Right hindlimb (tissue), 1 donor: ENCODE data around the gene SLC22A3.

Source experiments
- DNase-seq: peaks from one replicate; pipeline ENCODE4 v3.0.0-alpha.2; 2018

Gene SLC22A3

DNA sequence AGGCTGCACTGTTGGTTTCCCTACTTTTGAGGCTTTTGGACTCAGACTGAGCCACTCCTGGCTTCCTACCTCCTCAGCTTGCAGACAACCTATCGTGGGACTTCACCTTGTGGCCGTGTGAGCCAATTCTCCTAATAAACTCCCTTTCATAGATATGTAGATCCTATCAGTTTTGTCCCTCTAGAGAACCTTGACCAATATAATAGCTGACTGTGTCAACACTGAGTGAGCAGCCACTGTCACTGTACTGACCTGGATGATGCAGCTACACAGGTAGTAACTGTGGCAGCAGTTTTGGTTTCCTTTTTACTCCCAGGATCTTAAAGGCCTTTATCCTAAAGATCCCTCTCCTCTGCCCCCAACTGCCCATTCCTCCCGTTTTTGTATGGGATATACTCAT lies 70.2 kb downstream of the SLC22A3 start:
- no peak for DNase-seq

- DNase-seq, result no peak
These were observed 71.3 kb downstream of the SLC22A3 start for GRCh38 chr6:160419488-160419887.

- DNase-seq, result no peak
These were observed 72.2 kb downstream of the SLC22A3 start for GRCh38 chr6:160420253-160420968.

DNA sequence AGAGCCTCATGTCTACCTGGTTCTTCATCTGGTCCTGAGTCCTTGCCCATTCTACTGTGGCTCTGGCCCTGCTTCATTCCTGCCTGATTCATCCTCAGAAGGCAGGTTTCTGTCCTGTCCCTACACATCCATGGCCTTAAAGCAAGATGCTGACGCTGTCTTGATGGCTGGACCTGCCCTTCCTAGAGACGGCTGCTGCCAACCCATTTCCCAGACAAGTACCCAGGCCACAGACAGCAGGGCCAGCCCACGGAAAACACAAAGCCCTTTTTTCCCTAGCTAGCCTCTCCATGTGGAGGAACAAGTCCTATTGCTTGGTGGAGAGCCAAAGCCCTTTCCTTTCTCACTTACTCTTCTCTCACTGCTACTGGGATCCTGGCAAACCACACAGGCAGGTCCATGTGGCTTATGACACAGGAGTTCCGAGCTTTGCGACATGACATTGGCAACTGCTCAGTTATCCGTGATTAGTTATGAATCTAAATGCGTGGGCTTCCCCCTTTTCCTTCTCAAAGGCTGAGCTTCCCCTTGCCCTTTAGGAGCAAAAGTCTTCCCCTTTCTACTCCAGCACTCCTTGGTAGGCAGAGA lies 72.9 kb downstream of the SLC22A3 start:
- no peak for DNase-seq

DNA sequence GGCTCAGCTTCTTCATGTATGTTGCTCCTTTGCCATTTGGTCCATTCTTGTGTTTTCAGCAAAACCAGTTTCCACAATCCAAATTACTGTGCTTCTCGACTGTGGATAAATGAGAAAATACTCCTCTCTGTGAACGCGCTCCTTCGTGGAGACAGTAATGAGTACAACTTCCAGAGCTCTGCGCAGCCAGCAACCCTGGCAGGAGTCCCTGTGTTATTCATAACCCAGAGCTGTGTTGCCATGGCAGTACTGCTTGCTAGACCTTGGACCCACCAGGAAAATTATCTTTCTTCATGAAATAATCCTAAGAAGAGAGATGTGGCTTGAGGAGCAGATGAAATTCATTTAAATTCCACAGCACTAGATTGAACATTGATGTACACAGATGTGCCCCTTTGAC lies 73.7 kb downstream of the SLC22A3 start:
- DNase-seq, result peak; percentile 82

GRCh38 chr6:160424256-160424655 lies 76.1 kb downstream of the SLC22A3 start:
- DNase-seq, result no peak

DNA sequence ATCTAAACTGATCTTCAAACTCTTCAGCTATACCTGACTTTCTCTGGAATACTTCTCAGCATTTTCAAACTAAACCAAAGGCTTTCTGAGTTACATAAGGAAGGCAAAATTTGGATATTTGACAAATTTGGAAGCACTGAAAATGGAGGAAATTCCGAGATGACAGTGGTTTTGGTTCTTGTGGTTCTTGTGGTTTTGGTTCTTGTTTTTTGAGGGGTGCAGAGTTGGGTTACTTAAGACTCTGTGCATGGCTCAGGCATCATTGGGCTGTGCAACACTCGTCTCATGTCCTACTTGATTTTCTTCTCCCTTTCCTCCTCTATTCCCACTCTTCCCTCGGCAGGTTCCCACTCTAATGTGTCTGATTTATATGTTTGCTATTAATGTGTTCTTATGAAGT lies 78.0 kb downstream of the SLC22A3 start:
- DNase-seq, result no peak

GRCh38 chr6:160427312-160428068 lies 79.3 kb downstream of the SLC22A3 start:
- peak; percentile 75 for DNase-seq

GRCh38 chr6:160428069-160428430 lies 79.9 kb downstream of the SLC22A3 start:
- peak; percentile 77 for DNase-seq

- no peak for DNase-seq
These were observed 80.8 kb downstream of the SLC22A3 start for GRCh38 chr6:160428818-160429619.

GRCh38 chr6:160429620-160429895 lies 81.4 kb downstream of the SLC22A3 start:
- DNase-seq, result no peak

GRCh38 chr6:160430203-160430602 lies 82.0 kb downstream of the SLC22A3 start:
- no peak for DNase-seq

DNA sequence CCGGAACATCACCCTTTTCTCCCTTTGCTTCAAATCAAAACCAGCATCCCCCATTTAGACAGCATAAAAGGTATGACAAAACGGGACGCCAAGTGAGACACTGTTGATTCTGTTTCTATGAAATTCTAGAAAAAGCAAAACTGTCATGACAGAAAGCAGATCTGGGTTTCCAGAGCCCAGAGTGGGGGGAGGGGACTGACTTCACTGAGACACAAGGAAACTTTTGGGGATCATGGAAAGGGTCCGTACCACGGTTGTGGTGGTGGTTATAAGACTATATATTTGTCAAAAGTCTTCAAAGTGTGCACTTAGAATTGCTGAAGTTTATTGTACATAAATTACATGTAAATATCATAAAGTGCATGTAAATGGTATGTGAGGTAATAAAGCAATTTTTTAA lies 82.6 kb downstream of the SLC22A3 start:
- DNase-seq, result peak; percentile 64

DNA sequence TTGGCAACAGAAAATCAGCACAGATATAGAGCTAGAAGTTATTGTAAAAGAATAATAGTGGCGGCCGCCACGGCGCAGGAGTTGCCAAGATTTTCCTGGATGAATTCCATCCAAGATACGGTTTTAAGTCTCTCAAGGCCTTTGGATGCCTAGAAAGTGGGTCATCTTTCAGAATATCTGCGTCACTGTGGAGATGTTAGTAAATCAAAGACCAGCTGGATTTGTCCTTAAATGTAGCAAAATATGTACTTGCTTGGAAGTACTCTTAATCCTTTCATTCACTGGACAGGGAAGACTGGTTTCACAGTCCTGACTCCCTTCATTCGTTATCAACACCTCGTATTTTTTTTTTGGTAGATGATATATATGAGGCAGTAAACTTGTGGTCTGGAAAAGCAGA lies 83.0 kb downstream of the SLC22A3 start:
- peak; percentile 87 for DNase-seq

DNA sequence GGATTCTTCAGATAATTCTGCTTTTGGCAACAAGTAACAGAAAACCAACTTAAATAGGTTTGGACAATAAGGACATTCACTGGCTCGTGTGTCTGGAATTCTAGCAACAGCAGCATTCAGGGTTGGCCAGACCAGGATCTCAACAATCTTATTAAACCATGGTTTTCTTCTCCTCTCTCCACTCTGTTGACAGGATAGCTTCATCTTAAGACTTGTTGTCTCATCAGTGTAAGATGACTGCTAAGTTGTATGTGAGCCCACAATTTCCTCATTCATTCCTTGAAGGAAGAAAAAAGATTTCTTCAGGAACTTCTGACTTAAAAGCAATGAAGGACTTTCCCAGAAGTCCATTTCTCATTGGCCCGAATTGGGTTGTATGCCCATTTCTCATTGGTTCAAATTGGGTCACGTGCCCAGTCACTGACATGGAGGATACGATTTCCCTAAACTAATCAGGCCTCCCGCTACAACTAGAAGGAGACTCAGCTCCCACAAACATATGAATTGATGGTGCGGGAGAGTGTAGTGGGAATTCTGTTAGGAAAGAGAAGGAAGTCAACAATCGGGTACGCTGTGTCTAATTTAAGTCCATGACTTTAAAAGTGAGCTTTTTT lies 83.7 kb downstream of the SLC22A3 start:
- DNase-seq, result no peak

- no peak for DNase-seq
These were observed 87.8 kb downstream of the SLC22A3 start for GRCh38 chr6:160435935-160436334.

DNA sequence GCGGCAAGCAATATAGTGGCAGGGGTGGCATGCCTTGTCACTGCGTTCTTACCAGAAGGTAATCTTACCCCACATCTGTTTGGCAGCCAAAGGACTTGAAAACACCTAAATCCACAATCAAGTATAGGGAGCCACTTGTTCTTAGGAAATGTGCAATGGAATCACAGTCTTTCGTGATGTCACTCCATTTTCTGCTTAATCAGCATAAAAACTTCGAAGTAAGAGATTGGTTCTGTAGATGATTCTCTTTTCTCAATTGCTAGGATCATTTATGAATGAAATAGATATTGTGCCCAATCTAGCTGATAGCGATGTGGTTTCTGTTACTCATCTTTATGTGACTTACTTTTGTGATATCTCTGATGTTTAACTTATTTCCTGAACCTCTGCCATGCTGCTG lies 89.0 kb downstream of the SLC22A3 start:
- DNase-seq, result no peak

DNA sequence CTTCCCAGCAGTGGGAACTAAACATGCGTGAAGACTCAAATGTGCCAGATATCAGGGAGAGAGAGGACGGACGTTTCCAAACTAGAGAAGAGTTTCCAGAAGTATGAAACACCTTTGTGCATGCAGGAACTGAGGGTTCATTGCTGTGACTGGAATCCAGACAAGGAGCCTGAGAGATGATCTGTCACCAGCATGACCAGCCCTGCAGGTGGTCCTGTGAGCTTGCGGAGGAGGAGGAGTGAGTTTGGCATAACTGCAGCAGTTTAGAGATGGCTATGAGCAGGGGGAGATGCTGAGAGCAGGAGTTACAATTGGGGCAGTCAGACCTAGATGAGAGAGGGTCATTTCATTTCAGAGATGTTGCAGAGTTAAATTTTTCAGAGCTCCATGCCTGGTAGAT lies 89.6 kb downstream of the SLC22A3 start:
- no peak for DNase-seq

GRCh38 chr6:160438481-160438880 lies 90.3 kb downstream of the SLC22A3 start:
- DNase-seq, result no peak

DNA sequence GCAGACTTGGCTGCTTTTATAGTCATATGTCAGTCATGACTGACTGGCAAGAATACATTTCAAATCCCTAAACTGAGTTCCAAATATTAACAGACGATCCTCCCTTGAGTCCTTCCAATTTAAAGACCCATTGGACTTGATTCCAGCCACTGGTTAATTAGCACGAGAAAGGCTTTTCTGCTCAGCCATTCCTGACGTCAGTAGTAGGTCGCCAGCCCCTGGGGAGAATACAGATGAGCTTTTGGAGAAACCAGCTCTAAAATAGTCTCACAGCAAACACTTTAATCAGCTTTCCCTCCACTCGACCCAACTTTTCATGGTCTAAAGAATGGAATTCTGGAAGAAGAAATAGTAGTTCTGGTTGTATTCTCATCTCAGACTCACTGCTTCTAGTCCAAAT lies 91.6 kb downstream of the SLC22A3 start:
- DNase-seq, result no peak

DNA sequence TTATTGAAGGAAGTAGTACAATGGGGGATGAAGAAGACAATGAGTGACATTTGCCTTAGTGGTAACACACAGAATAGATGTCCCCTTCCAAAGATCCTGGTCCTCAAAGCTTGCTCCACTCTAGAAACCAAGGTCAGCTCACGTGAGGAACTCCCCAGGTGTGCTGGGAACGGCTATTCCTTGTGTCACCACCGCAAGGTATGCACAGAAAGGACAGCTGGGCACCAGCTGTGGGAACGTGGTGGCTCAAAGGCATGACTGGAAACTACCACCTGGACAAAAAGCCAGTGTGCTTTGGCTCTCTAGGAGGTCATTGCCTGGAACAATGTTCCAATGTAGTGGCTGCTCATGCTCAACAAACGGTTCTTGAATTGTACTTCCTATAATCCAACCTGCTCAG lies 94.0 kb downstream of the SLC22A3 start:
- no peak for DNase-seq

DNA sequence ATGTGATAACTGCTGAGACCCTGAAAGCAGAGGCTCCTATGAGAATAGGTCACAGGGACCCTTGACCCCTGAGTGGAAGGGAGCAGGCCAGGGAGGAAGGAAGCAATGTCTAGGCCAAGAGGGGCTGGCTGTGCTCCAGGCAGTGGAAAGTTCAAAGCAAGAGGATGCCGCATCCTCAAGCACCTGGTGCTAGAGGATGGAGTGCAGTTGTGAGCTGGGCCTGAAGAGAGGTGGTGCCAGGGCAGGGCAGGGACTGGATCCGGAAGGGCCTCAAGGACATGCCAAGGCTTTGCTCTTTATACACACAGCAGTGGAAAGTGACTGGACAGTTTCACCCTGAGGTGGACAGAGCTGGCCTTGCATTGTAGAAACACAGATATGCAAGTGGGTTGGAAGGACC lies 97.0 kb downstream of the SLC22A3 start:
- no peak for DNase-seq

GRCh38 chr6:160447350-160447749 lies 99.2 kb downstream of the SLC22A3 start:
- no peak for DNase-seq
